Glutamatergic neuron (in vitro differentiated cells): ENCODE measurements around the gene CLIP4. TPM values are rescaled to one million over a fixed set of nuclear protein-coding genes. Genes with fewer than 3 reads are reported as not detected.

Experiments used
- DNase-seq: peaks from one replicate; pipeline ENCODE4 v3.0.0; 2022
- H3K27ac Mint-ChIP-seq: one replicate; pipeline ENCODE4 v1.8.0; 2020; ENCODE audit warnings: mild to moderate bottlenecking, mixed read lengths, inconsistent platforms; ENCODE audit not compliant: unreplicated experiment
- H3K27me3 Mint-ChIP-seq: one replicate; pipeline ENCODE4 v1.8.0; 2020; ENCODE audit warnings: mild to moderate bottlenecking, moderate library complexity, mixed read lengths, inconsistent platforms; ENCODE audit not compliant: unreplicated experiment
- H3K36me3 Mint-ChIP-seq: one replicate; pipeline ENCODE4 v1.8.0; 2020; ENCODE audit warnings: mild to moderate bottlenecking, mixed read lengths, inconsistent platforms; ENCODE audit not compliant: unreplicated experiment
- H3K4me1 Mint-ChIP-seq: one replicate; pipeline ENCODE4 v1.8.0; 2020; ENCODE audit warnings: mild to moderate bottlenecking, low read depth, mixed read lengths, inconsistent platforms; ENCODE audit not compliant: unreplicated experiment
- H3K4me3 Mint-ChIP-seq: one replicate; pipeline ENCODE4 v1.8.0; 2020; ENCODE audit warnings: mild to moderate bottlenecking, mixed read lengths, inconsistent platforms; ENCODE audit not compliant: unreplicated experiment
- H3K9me3 Mint-ChIP-seq: one replicate; pipeline ENCODE4 v1.8.0; 2020; ENCODE audit warnings: mild to moderate bottlenecking, moderate library complexity, mixed read lengths, inconsistent platforms; ENCODE audit not compliant: unreplicated experiment
- total RNA-seq: library from RNA; stranded (reverse); fragmentation: NEBNext Ultra II Directional; extraction: Animal tissue kit (Norgen Biotek cat#: 25700); gene quantifications from one replicate; pipeline ENCODE4 v1.2.1, GENCODE V29; 2021; ENCODE audit not compliant: unreplicated experiment
- TF ChIP-seq, protein P1 (sequence below): fragments of 200-600 bp; sonication (generic); IDR thresholded peaks from one replicate; pipeline ENCODE4 v1.5.0; 2021; ENCODE audit not compliant: partially characterized antibody, unreplicated experiment

The CLIP4 gene
- total RNA-seq, 1 donor from 2014 or later, result 3.3 TPM

DNA sequence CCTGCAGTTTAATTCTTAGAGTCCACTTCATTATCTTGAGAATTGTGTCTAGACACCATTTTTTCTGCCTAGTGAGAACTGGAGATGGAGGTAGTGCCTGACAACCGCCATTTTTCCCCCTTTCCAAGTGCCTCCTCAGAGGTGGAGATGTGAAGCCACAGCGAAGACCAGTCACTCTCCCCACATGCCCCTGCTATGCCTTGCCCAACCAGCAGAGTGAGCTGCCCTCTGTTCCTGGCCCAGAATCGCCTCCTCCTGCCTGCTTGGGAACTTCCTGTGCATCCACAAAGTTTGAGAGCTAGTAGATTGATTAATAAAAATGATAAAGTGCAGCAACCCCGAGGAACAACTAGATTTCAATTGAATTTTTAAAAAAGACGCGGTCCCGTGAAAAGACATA lies 123.3 kb downstream of the CLIP4 start:
- Mint-ChIP-seq H3K27ac (no peak overlapping the region), H3K4me1 (peaks cover 4% of the 10 kb centered on the region), H3K36me3 (peaks cover 10% of the 10 kb centered on the region), H3K9me3 (peaks cover 4% of the 10 kb centered on the region), H3K27me3 (peaks cover 23% of the 10 kb centered on the region), H3K4me3 (no peak overlapping the region)
- TF ChIP-seq, protein P1, sequence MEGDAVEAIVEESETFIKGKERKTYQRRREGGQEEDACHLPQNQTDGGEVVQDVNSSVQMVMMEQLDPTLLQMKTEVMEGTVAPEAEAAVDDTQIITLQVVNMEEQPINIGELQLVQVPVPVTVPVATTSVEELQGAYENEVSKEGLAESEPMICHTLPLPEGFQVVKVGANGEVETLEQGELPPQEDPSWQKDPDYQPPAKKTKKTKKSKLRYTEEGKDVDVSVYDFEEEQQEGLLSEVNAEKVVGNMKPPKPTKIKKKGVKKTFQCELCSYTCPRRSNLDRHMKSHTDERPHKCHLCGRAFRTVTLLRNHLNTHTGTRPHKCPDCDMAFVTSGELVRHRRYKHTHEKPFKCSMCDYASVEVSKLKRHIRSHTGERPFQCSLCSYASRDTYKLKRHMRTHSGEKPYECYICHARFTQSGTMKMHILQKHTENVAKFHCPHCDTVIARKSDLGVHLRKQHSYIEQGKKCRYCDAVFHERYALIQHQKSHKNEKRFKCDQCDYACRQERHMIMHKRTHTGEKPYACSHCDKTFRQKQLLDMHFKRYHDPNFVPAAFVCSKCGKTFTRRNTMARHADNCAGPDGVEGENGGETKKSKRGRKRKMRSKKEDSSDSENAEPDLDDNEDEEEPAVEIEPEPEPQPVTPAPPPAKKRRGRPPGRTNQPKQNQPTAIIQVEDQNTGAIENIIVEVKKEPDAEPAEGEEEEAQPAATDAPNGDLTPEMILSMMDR, result peak; percentile 52
- DNase-seq, result peak; percentile 66

Other genes starting within 250 kb of the CLIP4 start
- 17.5 TPM for gene TRMT61B, start 245.1 kb upstream of the CLIP4 start, total RNA-seq
- gene WDR43, start 220.7 kb upstream of the CLIP4 start, total RNA-seq, result 32.5 TPM
- not detected for gene TOGARAM2, start 134.1 kb upstream of the CLIP4 start, total RNA-seq
- 0.66 TPM for gene PCARE, start 40.9 kb upstream of the CLIP4 start, total RNA-seq